GM12801 (cell line): ENCODE measurements around the gene TESK1.

Source experiments
- CTCF ChIP-seq: IDR thresholded peaks from one replicate; pipeline ENCODE4 v1.5.1; 2011; ENCODE audit warnings: control low read depth; ENCODE audit not compliant: insufficient read length; ENCODE audit errors: extremely low read depth

TESK1 gene

GRCh38 chr9:35616681-35617459, 11.8 kb downstream of the TESK1 start:
- no peak for TF ChIP-seq CTCF

GRCh38 chr9:35617548-35617947, 12.5 kb downstream of the TESK1 start:
- no peak for TF ChIP-seq CTCF

GRCh38 chr9:35618325-35618727, 13.3 kb downstream of the TESK1 start, which contains the start of gene CD72:
Gene CD72, minus strand, starts transcription at chr9:35618413. Its CDS starts 110 bp downstream, at chr9:35618303.
- TF ChIP-seq CTCF, result no peak

GRCh38 chr9:35618854-35619799, 14.1 kb downstream of the TESK1 start:
- TF ChIP-seq CTCF, result no peak

GRCh38 chr9:35619800-35620158, 14.7 kb downstream of the TESK1 start:
- TF ChIP-seq CTCF, result no peak

- TF ChIP-seq CTCF, result no peak
Observed at GRCh38 chr9:35627575-35627974, 22.5 kb downstream of the TESK1 start.

GRCh38 chr9:35628389-35628991, 23.4 kb downstream of the TESK1 start:
- TF ChIP-seq CTCF, result no peak
